IMR-90 (cell line): ENCODE results near the gene EOLA2. TPM values are rescaled to one million over a fixed set of nuclear protein-coding genes. Genes with fewer than 3 reads are reported as not detected.
"Not testable (repeated sequence)": the region's sequence is repeated elsewhere in the genome, so short reads cannot be mapped to it uniquely, and the experiment has no call there.

Source experiments
- ATAC-seq: fragments of 200-7000 bp; cut with Tn5 transposase; 2 replicates; pipeline ENCODE4 v1.9.1; 2020; ENCODE audit warnings: low read depth, mild to moderate bottlenecking, moderate library complexity
- BruUV-seq: library from RNA; stranded (reverse); fragments of 400-500 nt; replicated peaks from 2 replicates; lab custom pipeline; 2021; lab: Mats Ljungman, UMichigan
- CTCF ChIA-PET: fragments of 300-600 bp; formaldehyde crosslinking; extraction: SDS; loops from one replicate; lab custom pipeline; 2021; ENCODE audit warnings: antibody characterized with exemption; lab: Yijun Ruan, JAX
- POLR2A ChIA-PET: fragments of 300-600 bp; sonication (Branson Sonifier 250); formaldehyde crosslinking; loops from one replicate; lab custom pipeline; 2022; ENCODE audit warnings: antibody characterized with exemption; ENCODE audit not compliant: unreplicated experiment; lab: Charles Lee
- DNase-seq: peaks from one replicate; pipeline ENCODE4 v3.0.0; 2013
- H2AFZ ChIP-seq: replicated peaks from 2 replicates; pipeline ENCODE3; 2013; ENCODE audit warnings: low read length, mild to moderate bottlenecking; ENCODE audit not compliant: poor library complexity
- H2AK5ac ChIP-seq: 2 replicates; pipeline ENCODE4 v1.6.1; 2013; ENCODE audit warnings: low read depth, low read length, inconsistent platforms
- H2AK9ac ChIP-seq: replicated peaks from 2 replicates; pipeline ENCODE3; 2013; ENCODE audit warnings: mild to moderate bottlenecking, low read depth, low read length, moderate library complexity; ENCODE audit not compliant: poor library complexity
- H2BK120ac ChIP-seq: 2 replicates; pipeline ENCODE4 v1.6.1; 2013; ENCODE audit warnings: low read depth, low read length, inconsistent platforms
- H2BK15ac ChIP-seq: 3 replicates; pipeline ENCODE4 v1.6.1; 2013; ENCODE audit warnings: low read depth, low read length, inconsistent platforms
- H2BK20ac ChIP-seq: 2 replicates; pipeline ENCODE4 v1.6.1; 2013; ENCODE audit warnings: low read depth, mild to moderate bottlenecking, inconsistent platforms, low read length, moderate library complexity
- H2BK5ac ChIP-seq: 2 replicates; pipeline ENCODE4 v1.6.1; 2013; ENCODE audit warnings: mild to moderate bottlenecking, low read depth, low read length, inconsistent platforms; ENCODE audit not compliant: poor library complexity, severe bottlenecking
- H3K14ac ChIP-seq: replicated peaks from 2 replicates; pipeline ENCODE4 v1.6.1; 2013; ENCODE audit warnings: low read depth, low read length, inconsistent platforms
- H3K18ac ChIP-seq: 2 replicates; pipeline ENCODE4 v1.6.1; 2013; ENCODE audit warnings: low read depth, low read length, control low read depth
- H3K23ac ChIP-seq: 2 replicates; pipeline ENCODE4 v1.6.1; 2013; ENCODE audit warnings: low read depth, low read length, inconsistent platforms
- H3K27ac ChIP-seq: 2 replicates; pipeline ENCODE4 v1.5.1; 2013; ENCODE audit warnings: mild to moderate bottlenecking, control low read depth, low read length; ENCODE audit not compliant: insufficient read depth
- H3K27me3 ChIP-seq: 2 replicates; pipeline ENCODE4 v1.6.1; 2013; ENCODE audit warnings: low read length; ENCODE audit not compliant: control insufficient read depth, insufficient read depth
- H3K36me3 ChIP-seq: 2 replicates; pipeline ENCODE4 v1.6.1; 2013; ENCODE audit warnings: low read length, mixed read lengths; ENCODE audit not compliant: control insufficient read depth, insufficient read depth
- H3K4ac ChIP-seq: 2 replicates; pipeline ENCODE4 v1.6.1; 2013; ENCODE audit warnings: low read depth, low read length, inconsistent platforms
- H3K4me1 ChIP-seq: 2 replicates; pipeline ENCODE4 v1.6.1; 2013; ENCODE audit warnings: low read length, mixed read lengths; ENCODE audit not compliant: control insufficient read depth, insufficient read depth
- H3K4me2 ChIP-seq: 2 replicates; pipeline ENCODE4 v1.6.1; 2013; ENCODE audit warnings: low read depth, mild to moderate bottlenecking, control low read depth, low read length, moderate library complexity
- H3K4me3 ChIP-seq: 2 replicates; pipeline ENCODE4 v1.5.1; 2013; ENCODE audit warnings: low read depth, mild to moderate bottlenecking, control low read depth, low read length, moderate library complexity; ENCODE audit not compliant: insufficient read depth
- H3K56ac ChIP-seq: 2 replicates; pipeline ENCODE4 v1.6.1; 2013; ENCODE audit warnings: low read length, inconsistent platforms; ENCODE audit not compliant: insufficient read depth; ENCODE audit errors: extremely low read depth
- H3K79me1 ChIP-seq, 2 experiments: 2 replicates each; pipeline ENCODE4 v1.6.1; 2013; ENCODE audit warnings: low read length in 2 of 2, inconsistent platforms in 1 of 2, low read depth in 1 of 2
- H3K9ac ChIP-seq: 2 replicates; pipeline ENCODE4 v1.6.1; 2013; ENCODE audit warnings: low read depth, low read length, control low read depth
- H3K9me1 ChIP-seq: 2 replicates; pipeline ENCODE4 v1.6.1; 2013; ENCODE audit warnings: low read length, inconsistent platforms; ENCODE audit not compliant: insufficient read depth
- H3K9me3 ChIP-seq: 2 replicates; pipeline ENCODE4 v1.6.1; 2013; ENCODE audit warnings: low read length; ENCODE audit not compliant: control insufficient read depth, insufficient read depth
- H4K20me1 ChIP-seq: 2 replicates; pipeline ENCODE4 v1.6.1; 2013; ENCODE audit warnings: low read length, inconsistent platforms; ENCODE audit not compliant: insufficient read depth
- H4K5ac ChIP-seq: 2 replicates; pipeline ENCODE4 v1.6.1; 2013; ENCODE audit warnings: mild to moderate bottlenecking, low read depth, low read length, control low read depth
- H4K8ac ChIP-seq, 2 experiments: 2 replicates each; pipeline ENCODE4 v1.6.1; 2013; ENCODE audit warnings: low read depth in 2 of 2, low read length in 2 of 2, control low read depth in 1 of 2, inconsistent platforms in 1 of 2
- H4K91ac ChIP-seq: 2 replicates; pipeline ENCODE4 v1.6.1; 2013; ENCODE audit warnings: low read depth, low read length, inconsistent platforms; ENCODE audit not compliant: insufficient read depth
- WGBS, 2 experiments: methylation state at CpG; one replicate each; pipeline versions ENCODE4 v1.1.5 to v1.1.7; 2013; ENCODE audit warnings: missing lambda C conversion rate in 2 of 2; ENCODE audit not compliant: insufficient read length in 1 of 2; ENCODE audit errors: extremely low coverage in 2 of 2; 5-methylcytosine and 5-hydroxymethylcytosine counted together
- dilution Hi-C: fragments of 300-500 bp; cut with HindIII; formaldehyde crosslinking; loops from one replicate; pipeline ENCODE4 v1.14.3; 2018; ENCODE audit warnings: low sequenced_read_pairs; ENCODE audit not compliant: unreplicated experiment
- in situ Hi-C: fragments of 300-500 bp; cut with MboI; formaldehyde crosslinking; loops from 3 replicates; pipeline ENCODE4 v1.14.3; 2019; ENCODE audit warnings: low sequenced_read_pairs, inconsistent platforms, mixed read lengths
- intact Hi-C: fragments of 100-400 bp; cut with micrococcal nuclease; formaldehyde crosslinking; loops from 2 replicates; pipeline ENCODE4 v1.10.0; 2022
- polyA plus RNA-seq, 3 experiments: library from polyadenylated mRNA; depleted of rRNA; stranded (reverse); fragments of >200 nt; gene quantifications; 2 replicates each; pipeline ENCODE4 v1.2.3, GENCODE V29; 2012; ENCODE audit warnings: low replicate concordance in 1 of 3
- total RNA-seq: library from RNA; depleted of rRNA; stranded (reverse); fragments of >200 nt; gene quantifications from 2 replicates; pipeline ENCODE4 v1.2.3, GENCODE V29; 2012

Gene EOLA2
- total and polyA plus RNA-seq, 2 of the 4 experiments (the other 2 are of a cell fraction), result 23.7 to 46.5 TPM

DNA sequence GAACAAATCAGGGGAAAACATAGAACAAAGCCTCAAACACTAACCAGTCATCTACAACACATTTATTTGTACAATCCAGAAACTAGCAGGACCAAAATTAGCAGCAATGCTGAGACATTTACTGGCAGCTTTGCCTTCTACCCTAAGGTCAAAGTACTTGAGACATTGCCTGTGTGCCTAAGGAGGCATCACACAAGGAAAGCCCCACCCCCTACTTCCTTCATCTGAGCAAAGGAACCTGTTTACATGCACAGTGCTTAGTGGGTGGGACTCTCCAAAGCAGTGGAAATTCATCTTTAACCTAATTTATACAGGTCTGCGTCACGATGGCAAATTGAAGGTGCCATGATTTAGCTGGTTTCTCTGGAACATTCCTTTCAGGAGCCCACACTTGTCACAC, 6.1 kb downstream of the EOLA2 start:
- H3K4me2 ChIP-seq, H3K9ac ChIP-seq, H2AK9ac ChIP-seq, BruUV-seq, H2BK120ac ChIP-seq, H2AFZ ChIP-seq, H4K8ac ChIP-seq, in situ Hi-C loops, H2BK5ac ChIP-seq, H3K23ac ChIP-seq, H3K4me3 ChIP-seq, H3K36me3 ChIP-seq, H3K27me3 ChIP-seq, ATAC-seq, H4K20me1 ChIP-seq, dilution Hi-C loops, H3K4ac ChIP-seq, H2BK20ac ChIP-seq, H3K9me3 ChIP-seq, H3K4me1 ChIP-seq, H3K79me1 ChIP-seq, H4K5ac ChIP-seq, CTCF ChIA-PET, POLR2A ChIA-PET, H3K14ac ChIP-seq, H3K27ac ChIP-seq, H3K56ac ChIP-seq, H3K9me1 ChIP-seq, H4K91ac ChIP-seq, DNase-seq, H2BK15ac ChIP-seq, H3K18ac ChIP-seq, H2AK5ac ChIP-seq: not testable (repeated sequence)
- no CpG with 5 or more reads among the region's 2 CpGs for WGBS, 2 experiments
- intact Hi-C loops, result loop anchor here (10.0 kb wide), 1 partner anchor 1053 kb away; the partner anchor contains the start of gene HMGB3

DNA sequence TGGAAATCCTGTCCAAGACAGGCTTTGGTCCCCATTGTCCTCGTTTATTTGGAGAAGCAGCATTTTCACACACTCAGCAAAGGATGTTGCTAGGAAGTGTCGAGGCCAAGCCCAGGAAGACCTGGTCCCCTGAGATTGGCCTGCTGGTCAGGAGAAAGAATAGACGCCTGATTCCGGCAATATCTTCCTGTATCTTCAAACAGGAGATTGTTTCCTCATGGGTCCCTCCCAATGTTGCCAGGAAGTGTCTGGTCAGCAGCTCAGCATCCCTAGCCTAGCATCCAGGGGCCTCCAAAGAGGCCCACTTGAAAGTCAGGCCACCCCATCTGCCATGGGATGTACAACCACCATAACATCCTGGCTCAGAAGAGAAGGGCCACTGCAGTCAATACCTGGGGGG, 6.9 kb downstream of the EOLA2 start:
- ATAC-seq, H3K9me3 ChIP-seq, H4K8ac ChIP-seq, H3K79me1 ChIP-seq, H3K4ac ChIP-seq, H2AFZ ChIP-seq, H3K18ac ChIP-seq, H4K91ac ChIP-seq, H4K5ac ChIP-seq, POLR2A ChIA-PET, H2AK9ac ChIP-seq, H3K4me2 ChIP-seq, DNase-seq, in situ Hi-C loops, dilution Hi-C loops, H3K4me3 ChIP-seq, H2BK15ac ChIP-seq, CTCF ChIA-PET, H3K9me1 ChIP-seq, H4K20me1 ChIP-seq, H3K23ac ChIP-seq, H3K27me3 ChIP-seq, H2BK5ac ChIP-seq, H3K4me1 ChIP-seq, BruUV-seq, H2BK20ac ChIP-seq, H3K9ac ChIP-seq, H2BK120ac ChIP-seq, H3K27ac ChIP-seq, H3K36me3 ChIP-seq, H3K14ac ChIP-seq, H2AK5ac ChIP-seq, H3K56ac ChIP-seq: not testable (repeated sequence)
- no CpG with 5 or more reads among the region's 4 CpGs for WGBS, 2 experiments
- intact Hi-C loops, result loop anchor here (10.0 kb wide), 1 partner anchor 1053 kb away; the partner anchor contains the start of gene HMGB3
